Middle frontal gyrus (tissue), 1 donor: ENCODE measurements around the gene NR2F1-AS1.

ENCODE experiments used
- DNase-seq: peaks from one replicate; pipeline ENCODE4 v3.0.0-alpha.2; 2015; ENCODE audit warnings: low spot score; ENCODE audit errors: extremely low spot score

The NR2F1-AS1 gene

DNA sequence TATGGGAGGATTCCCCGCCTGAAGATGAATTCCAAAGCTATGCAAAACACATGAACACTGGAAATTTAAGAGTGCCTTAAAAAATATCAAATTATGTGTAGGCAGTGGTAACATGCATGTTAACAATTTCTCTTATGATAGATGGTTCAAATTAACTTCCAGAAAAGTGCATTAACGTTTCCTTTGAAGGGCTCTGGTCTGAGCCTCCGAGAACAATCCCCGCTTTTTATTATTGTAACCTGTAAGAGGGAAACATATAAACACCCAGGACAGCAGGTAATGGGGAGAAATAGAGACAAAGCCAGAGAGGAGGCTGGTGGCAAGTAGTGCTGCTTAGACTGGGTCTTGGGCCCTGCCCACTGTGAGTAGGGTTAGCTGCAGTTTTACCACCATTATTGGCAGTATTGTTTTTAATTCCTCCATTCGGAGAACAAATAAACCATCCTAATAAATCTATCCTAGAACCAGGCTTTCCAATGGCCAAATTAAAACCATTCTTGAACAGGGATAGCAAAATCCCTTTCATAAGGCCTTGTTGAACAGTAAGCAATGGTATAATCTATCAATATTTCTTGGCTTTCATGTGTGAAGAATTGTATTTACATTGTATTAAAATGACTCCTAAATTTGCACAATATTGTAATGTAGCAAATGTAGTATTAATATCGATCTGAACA lies 8.3 kb upstream of the NR2F1-AS1 start:
- DNase-seq, result no peak

GRCh38 chr5:93588352-93589151 lies 7.5 kb upstream of the NR2F1-AS1 start:
- no peak for DNase-seq

- no peak for DNase-seq
Measured at GRCh38 chr5:93587597-93588351, 6.8 kb upstream of the NR2F1-AS1 start.

GRCh38 chr5:93586736-93587596 lies 5.9 kb upstream of the NR2F1-AS1 start:
- DNase-seq, result no peak

- DNase-seq, result no peak
Measured at GRCh38 chr5:93585767-93586385, 4.9 kb upstream of the NR2F1-AS1 start.

- DNase-seq, result no peak
Measured at GRCh38 chr5:93585041-93585766, 4.2 kb upstream of the NR2F1-AS1 start.

- no peak for DNase-seq
Measured at GRCh38 chr5:93584596-93585040, 3.6 kb upstream of the NR2F1-AS1 start.

GRCh38 chr5:93583768-93584595 lies 3.0 kb upstream of the NR2F1-AS1 start:
- no peak for DNase-seq

DNA sequence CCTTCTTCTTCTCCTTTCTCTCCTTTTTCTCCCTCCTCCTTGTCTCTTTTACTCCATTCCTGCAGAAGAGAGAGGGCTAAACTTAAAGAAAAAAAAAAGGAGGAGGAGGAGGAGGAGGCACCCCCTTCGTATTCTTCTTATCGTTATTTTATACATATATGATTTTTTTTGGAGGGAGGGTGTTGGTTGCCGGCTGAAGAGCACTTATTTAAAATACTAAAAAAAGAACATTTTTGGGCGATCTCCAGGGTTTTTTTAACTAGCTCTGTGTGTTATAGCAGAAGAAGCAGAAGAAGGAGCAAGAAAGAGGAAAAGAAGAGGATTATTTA lies 2.4 kb upstream of the NR2F1-AS1 start:
- DNase-seq, result no peak

DNA sequence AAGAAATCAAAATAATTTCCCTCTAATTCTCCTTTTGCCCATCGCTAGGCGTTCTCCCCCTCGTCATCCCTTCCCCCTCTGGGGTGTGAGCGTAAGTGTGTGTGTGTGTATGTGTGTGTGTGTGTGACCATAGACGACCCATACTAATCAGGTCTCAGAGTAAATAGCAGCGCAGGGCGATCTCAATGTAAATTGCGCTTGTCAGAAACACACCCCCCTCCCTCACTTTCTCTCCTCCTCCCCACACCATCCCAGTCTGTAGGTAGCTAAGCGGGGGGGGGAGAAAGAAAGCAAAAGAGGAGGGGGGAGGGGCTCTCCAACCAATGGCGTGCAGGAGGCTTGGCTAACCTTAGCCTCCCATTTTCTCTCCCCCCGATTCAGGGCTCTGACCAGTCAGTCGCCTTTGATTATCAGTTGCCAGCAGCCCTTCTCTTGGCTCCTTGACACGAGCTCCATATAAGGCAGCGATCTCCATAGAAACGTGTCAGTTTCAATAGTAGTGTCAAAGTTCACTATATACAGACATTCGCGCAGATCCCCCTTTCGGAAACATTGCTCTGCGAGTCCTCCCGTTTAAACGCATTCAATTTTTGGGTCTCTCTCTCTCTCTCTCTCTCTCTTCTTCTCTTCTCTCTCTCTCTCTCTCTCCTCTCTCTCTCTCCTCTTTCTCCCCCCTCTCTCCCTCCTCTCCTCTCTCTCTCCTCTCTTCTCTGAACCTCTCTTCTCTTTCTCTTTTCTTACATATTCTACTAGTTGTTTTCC lies 1.8 kb upstream of the NR2F1-AS1 start, which contains the start of gene NR2F1:
NR2F1 (plus strand) TSS at position 546 of the 762 bp plus-strand sequence. CDS start 1,802 bp downstream, outside the sequence.
- no peak for DNase-seq

DNA sequence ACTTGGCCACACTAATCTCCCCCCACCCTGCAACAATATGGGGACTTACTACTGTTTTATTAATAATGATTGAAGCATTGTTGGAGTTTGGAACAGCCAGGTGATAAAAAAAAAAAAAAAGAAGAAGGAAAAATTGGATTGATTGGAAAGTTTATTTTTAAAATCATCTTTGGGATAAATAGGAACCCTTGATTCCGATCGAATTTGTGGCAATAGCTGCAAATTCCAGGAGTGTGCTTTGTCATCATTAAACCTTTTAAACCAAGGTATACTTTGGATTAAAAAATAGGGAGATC lies 1.1 kb upstream of the NR2F1-AS1 start:
- DNase-seq, result no peak

GRCh38 chr5:93580063-93580926 lies 724 bp downstream of the NR2F1-AS1 start:
- no peak for DNase-seq

DNA sequence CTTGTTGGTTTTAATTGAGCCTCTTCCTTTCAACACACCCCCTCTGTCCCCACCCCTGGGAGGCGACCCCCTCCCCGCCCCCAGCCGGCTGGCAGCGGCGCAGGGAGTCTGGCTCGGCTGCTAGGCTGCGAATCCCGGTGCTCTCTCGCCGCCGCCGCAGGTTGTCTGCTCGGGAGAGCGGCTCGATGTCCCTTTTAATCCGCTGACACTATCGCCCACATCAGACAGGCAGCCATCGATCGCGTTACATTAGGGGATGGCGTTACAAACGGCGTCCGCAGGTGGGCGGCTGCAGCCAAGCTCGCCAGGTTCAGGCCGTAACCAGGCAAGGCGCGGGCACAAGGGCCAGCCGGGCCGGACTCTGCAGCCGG lies 1.3 kb downstream of the NR2F1-AS1 start:
- DNase-seq, result no peak

DNA sequence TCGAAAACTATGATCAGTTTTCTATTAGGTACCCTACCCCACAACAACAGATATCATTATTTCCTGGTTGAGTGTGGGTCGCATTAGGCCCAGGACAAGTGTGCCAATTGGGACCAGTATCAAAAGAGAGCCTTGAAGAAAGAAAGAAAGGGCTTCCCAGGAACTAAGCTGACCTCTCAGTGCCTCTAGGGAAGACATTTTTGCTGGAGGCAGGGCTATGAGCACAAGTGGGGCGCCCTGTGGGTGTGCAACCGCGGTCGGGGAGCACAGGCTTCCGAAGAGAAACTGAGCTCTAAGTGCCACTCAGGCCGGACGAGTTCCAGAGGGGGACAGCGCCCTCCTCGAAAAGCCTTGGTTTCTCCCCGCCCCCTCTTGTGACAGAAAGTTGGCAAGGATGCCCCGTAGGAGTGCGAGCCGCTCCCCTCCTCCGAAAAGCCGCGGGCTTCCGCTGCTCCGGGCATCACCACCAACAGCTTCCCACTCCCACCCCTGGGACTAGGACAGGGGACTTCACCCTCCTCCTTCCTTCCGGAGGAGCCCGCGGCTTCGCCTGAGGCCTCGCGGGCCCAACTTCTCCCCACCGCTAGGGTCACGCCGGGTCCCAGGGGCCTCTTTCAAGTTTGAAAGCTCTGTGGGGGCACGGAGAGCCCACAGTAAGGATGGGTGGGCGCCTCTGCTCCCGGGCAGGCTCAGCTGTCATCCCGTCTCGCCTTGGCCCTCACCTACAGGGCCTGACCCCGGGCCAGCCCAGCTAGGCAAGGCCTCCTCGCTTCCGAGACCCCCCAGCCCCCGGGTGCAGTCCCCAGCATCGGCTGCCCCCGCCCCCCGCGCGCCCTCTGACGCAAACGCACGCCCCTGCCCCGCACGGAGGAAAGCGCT lies 2.0 kb downstream of the NR2F1-AS1 start:
- no peak for DNase-seq

DNA sequence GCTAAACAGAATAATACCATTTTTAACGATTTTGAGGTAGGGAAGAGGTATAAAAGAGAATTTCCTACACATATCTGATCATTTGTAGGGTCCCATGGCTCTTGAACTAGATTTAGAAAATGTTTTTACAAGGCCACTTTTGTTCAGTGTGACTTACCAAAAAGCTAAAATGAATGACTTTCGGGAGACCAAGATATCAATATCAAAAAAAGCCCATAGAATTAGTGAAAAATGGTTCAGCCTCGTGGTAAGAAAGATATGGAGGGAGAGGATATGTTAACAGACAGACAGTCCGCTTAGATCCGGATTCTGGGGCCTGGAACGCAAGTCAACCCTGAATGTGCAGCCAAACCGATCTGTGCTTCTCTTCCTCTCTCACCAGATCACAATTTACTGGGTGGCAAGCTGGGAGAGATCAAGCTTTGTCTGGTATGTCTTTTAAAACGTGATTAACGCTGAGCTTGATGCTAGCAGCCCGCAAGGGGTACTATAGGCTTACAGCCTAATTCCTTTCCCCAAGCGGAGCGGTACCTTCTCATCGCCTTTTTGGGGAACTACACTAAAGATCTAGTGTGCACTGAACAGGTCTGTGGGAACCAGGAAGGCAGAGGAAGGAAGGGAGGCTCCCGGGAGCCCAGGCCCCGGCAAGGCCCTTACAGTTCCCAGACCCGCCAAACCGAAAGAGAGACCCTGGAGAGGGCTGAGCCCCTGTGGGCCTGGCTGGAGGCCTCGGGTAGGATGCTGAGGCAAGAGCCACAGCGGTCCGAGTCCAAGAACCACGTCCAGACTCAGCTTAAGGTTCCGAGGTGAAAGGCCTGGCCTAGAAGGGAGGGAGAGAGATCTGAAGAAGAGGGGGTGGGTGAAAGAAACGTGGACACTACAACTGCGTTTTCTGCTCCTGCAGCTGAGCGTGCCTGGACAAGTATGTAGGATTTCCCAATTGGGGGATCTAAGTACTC lies 2.9 kb downstream of the NR2F1-AS1 start:
- no peak for DNase-seq
